T follicular helper cell (primary cell): ENCODE results near the gene TSC22D3.
"Not testable (repeated sequence)": the region's sequence is repeated elsewhere in the genome, so short reads cannot be mapped to it uniquely, and the experiment has no call there.

Source experiments
- DNase-seq: peaks from one replicate; pipeline ENCODE4 v3.0.0-alpha.2; 2020; ENCODE audit warnings: low read depth
- total RNA-seq, 2 experiments: gene quantifications; one replicate each; lab custom pipeline; 2026; lab: John Stamatoyannopoulos, UW

The TSC22D3 gene
- total RNA-seq = 49.9 to 328 reads per million in 2 experiments

- peak; percentile 32 for DNase-seq
Observed at GRCh38 chrX:107775734-107776511, at the start of gene TSC22D3. TSC22D3 (minus strand) TSS chrX:107775787; CDS start chrX:107775419, 368 bp downstream.

- DNase-seq = no peak
Observed at GRCh38 chrX:107823456-107823855, 47.9 kb upstream of the TSC22D3 start.

GRCh38 chrX:107823042-107823441 is 47.5 kb upstream of the TSC22D3 start:
- DNase-seq = no peak

- DNase-seq = no peak
Observed at GRCh38 chrX:107818900-107819521, 43.4 kb upstream of the TSC22D3 start.

- not testable (repeated sequence) for DNase-seq
Observed at GRCh38 chrX:107810053-107810452, 34.5 kb upstream of the TSC22D3 start.

GRCh38 chrX:107805179-107805578 is 29.6 kb upstream of the TSC22D3 start:
- no peak for DNase-seq

- no peak for DNase-seq
Observed at GRCh38 chrX:107804427-107804826, 28.8 kb upstream of the TSC22D3 start.

- DNase-seq = no peak
Observed at GRCh38 chrX:107787827-107788226, 12.2 kb upstream of the TSC22D3 start.

GRCh38 chrX:107780525-107780924 is 4.9 kb upstream of the TSC22D3 start:
- no peak for DNase-seq

GRCh38 chrX:107777536-107777832 is 1.9 kb upstream of the TSC22D3 start, which contains the start of gene NCBP2L:
NCBP2L (plus strand) TSS chrX:107777733; CDS start chrX:107794221, 16,488 bp downstream.
- no peak for DNase-seq

GRCh38 chrX:107776649-107777535 is 1.3 kb upstream of the TSC22D3 start:
- peak; percentile 67 for DNase-seq

- no peak for DNase-seq
Observed at GRCh38 chrX:107775000-107775733, 420 bp downstream of the TSC22D3 start.

GRCh38 chrX:107773906-107774435 is 1.6 kb downstream of the TSC22D3 start:
- DNase-seq = no peak

- DNase-seq = no peak
Observed at GRCh38 chrX:107773206-107773605, 2.4 kb downstream of the TSC22D3 start.

- no peak for DNase-seq
Observed at GRCh38 chrX:107769581-107770317, 5.8 kb downstream of the TSC22D3 start.

- DNase-seq = no peak
Observed at GRCh38 chrX:107768051-107768450, 7.5 kb downstream of the TSC22D3 start.

GRCh38 chrX:107766470-107767150 is 9.0 kb downstream of the TSC22D3 start:
- no peak for DNase-seq

- no peak for DNase-seq
Observed at GRCh38 chrX:107764845-107765608, 10.6 kb downstream of the TSC22D3 start.

- no peak for DNase-seq
Observed at GRCh38 chrX:107763647-107764046, 11.9 kb downstream of the TSC22D3 start.
